Measurements from ENCODE around the gene NMD3.
"Not testable (repeated sequence)": the region's sequence is repeated elsewhere in the genome, so short reads cannot be mapped to it uniquely, and the experiment has no call there.

The NMD3 gene

DNA sequence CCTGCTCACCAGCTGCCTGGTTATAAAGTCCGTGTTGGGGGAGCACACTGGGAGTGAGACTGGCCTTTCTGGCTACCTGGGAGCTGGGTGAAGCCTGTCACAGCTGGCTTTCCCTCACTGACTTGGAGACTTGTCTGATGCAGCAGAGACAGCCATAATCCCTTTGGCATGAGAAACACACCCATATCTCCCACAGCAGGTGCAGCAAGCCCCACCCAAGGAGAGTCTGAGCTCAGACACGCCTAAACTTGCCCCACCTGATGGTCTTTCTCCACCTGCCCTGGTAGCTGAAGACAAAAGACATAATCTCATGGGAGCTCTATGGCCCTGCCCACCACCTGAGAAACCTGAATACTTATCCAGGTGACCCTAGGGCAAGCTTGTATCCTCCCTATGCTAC is 54.8 kb downstream of the NMD3 start:
- no peak for DNase-seq (ENCODE audit: low read depth in 2 of 3, low spot score in 1 of 3)

DNA sequence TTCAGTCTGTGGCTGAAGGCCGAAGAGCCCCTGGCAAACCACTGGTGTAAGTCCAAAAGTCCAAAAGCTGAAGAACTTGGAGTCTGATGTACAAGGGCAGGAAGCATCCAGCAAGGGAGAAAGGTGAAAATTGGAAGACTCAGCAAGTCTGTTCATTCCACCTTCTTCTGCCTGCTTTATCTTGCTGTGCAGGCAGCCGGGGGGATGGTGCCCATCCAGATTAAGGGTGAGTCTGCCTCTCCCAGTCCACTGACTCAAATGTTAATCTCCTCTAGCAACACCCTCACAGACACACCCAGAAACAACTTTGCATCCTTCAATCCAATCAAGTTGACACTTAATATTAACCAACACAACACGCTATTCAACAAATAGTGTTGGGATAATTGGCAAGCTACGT is 61.3 kb downstream of the NMD3 start:
- not testable (repeated sequence) for DNase-seq (ENCODE audit: low read depth in 2 of 3, low spot score in 1 of 3)

DNA sequence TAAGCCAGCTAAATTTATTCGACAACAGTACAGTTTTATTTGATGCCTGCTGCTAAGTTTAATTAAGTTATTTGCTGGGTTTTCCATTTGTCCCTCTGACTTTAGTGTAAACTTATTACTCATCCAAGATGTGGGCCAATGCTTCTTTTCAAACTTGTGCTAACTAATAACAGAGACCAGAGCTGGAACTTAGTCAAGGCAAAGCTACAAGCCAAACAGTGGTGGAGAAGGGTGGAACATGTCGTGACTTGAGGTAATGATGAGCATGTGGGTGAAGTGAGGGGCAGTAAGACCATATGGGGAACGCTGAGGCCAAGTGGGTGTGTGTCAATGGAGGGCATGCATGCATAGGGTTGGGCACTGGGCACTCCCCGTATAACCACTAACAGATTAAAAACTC is 63.9 kb downstream of the NMD3 start:
- DNase-seq (ENCODE audit: low read depth in 2 of 3, low spot score in 1 of 3), result no peak

DNA sequence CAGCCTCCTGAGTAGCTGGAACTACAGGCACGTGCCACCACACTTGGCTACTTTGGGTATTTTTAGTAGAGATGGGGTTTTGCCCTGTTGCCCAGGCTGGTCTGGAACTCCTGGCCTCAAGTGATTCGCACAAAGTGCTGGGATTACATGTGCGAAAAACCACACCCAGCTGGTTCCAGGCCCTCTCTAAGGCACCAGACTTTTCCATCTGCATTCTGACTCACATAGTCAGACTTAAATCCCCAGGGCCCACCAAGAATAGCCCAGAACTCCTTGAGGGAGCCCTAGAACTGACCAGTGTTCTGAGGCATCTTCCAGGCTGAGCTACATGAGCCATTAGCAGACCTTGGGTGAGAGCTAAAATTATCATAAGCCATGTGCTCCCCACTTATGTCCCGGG is 68.1 kb downstream of the NMD3 start:
- DNase-seq (ENCODE audit: low read depth in 2 of 3, low spot score in 1 of 3), result no peak

DNA sequence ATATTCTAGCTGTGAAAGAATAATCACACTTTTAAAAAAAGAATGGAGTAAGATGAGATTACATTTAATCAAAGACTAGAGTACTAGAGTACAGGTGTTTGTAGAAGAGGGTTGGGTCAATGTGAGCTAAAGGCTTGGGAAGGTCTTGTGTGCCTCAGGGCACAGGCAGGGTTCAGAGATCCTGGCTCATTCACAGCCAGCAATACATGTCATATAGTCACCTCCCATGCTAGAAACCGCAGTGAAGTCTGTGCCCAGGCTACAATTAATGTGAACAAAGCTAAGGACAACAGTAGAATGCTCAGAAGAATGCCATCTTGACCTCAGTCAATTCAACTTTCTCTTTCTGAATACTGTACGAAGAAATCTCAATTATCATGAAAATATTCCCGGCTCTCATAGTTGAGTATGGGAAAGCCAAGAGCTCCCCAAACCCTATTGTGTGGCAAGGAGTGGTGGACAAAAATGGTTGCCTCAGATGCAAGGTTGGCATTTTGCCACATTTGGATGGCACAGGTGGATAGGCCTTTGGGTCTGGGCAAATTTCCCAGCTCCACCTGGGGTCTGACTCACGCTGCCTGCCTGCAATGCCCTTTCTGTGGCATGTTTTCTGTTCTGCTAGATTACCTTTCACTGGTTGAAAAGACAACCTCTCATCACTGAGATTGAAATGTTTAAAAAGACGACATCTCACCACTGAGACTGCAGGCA is 70.2 kb downstream of the NMD3 start:
- DNase-seq (ENCODE audit: low read depth in 2 of 3, low spot score in 1 of 3), result no peak

DNA sequence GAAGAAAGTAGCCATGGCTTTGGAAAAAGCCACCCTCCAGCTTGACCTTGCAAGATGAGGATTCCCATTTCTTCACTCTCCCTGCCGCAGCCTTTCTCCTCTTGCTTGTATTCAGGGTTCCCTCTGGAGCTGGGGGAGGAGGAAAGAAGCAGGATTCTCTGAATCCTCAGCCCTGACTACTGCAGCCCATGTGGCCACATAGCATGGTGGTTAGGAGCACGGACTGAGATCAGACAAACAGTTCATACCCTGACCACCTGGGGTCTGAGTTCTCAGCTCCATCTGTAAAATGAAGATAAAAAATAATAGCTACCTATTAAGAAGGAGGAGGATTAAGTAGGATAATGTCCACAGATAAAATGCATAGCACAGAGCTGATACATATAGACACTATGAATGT is 72.3 kb downstream of the NMD3 start:
- DNase-seq (ENCODE audit: low read depth in 2 of 3, low spot score in 1 of 3), result no peak

DNA sequence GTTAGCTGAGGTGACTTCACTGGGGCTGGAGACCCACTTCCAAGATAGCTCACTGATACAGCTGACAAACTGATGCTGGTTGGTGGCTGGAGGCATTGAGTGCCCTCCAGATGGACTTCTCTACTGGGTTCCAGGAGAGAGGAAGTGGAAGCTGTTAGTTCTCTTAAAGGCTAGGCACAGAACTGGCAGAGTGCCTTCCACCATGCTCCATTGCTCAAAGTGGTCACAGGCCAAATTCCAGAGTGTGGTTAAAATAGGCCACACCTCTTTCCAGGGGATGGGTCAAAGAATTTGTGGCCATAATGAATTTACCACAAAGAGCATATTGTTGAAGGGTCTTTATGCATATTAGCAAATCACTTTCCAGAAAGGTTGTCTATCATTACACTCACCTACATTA is 74.2 kb downstream of the NMD3 start:
- DNase-seq (ENCODE audit: low read depth in 2 of 3, low spot score in 1 of 3), result no peak

DNA sequence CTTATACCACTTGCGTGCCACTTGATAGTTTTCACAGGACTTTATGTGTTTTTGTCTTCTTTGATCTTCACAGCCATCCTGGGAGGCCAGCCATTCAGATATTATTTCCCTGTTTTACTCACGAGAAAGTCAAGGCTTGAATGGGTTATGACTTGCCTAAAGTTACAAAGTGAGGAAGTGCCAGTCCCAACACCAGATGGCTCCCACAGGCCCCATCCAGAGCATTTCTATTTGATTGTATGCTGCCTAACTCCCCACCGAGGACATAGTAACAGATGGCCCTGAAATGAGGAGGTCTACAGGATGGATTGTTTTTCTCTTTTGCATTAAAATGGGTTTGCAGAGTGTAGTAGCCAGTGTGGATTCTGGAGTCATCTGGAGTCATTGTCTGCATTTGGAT is 75.7 kb downstream of the NMD3 start:
- no peak for DNase-seq (ENCODE audit: low read depth in 2 of 3, low spot score in 1 of 3)

Measured in stimulated activated CD4-positive, alpha-beta T cell treated with anti-CD3 and anti-CD28 coated beads, Interleukin-12 subunit alpha, Interleukin-12 subunit beta, amount 100 ng/mL, for 48 hours (primary cell).